NCI-H146 (cell line): ENCODE data around the gene HSBP1L1.

Experiments used
- DNase-seq: peaks from one replicate; lab custom pipeline; 2025; lab: John Stamatoyannopoulos, UW

The HSBP1L1 gene

GRCh38 chr18:79961527-79962291, 2.7 kb upstream of the HSBP1L1 start:
- no peak for DNase-seq

GRCh38 chr18:79962311-79962710, 2.1 kb upstream of the HSBP1L1 start:
- DNase-seq: no peak

- no peak for DNase-seq
Observed at GRCh38 chr18:79962835-79963657, 1.4 kb upstream of the HSBP1L1 start.

- no peak for DNase-seq
Observed at GRCh38 chr18:79963658-79964329, 649 bp upstream of the HSBP1L1 start.

- DNase-seq: peak; percentile 41
Observed at GRCh38 chr18:79965119-79965902, 868 bp downstream of the HSBP1L1 start.

- no peak for DNase-seq
Observed at GRCh38 chr18:79970419-79971133, 6.1 kb downstream of the HSBP1L1 start.

GRCh38 chr18:79971211-79971952, 6.9 kb downstream of the HSBP1L1 start:
- DNase-seq: no peak

- DNase-seq: no peak
Observed at GRCh38 chr18:79971986-79972385, 7.5 kb downstream of the HSBP1L1 start.

- DNase-seq: no peak
Observed at GRCh38 chr18:79972720-79973119, 8.3 kb downstream of the HSBP1L1 start.

GRCh38 chr18:79973517-79973916, 9.1 kb downstream of the HSBP1L1 start:
- no peak for DNase-seq

- no peak for DNase-seq
Observed at GRCh38 chr18:79974025-79974654, 9.7 kb downstream of the HSBP1L1 start.

GRCh38 chr18:79975043-79975442, 10.6 kb downstream of the HSBP1L1 start:
- no peak for DNase-seq

- DNase-seq: no peak
Observed at GRCh38 chr18:79975985-79976680, 11.7 kb downstream of the HSBP1L1 start.

GRCh38 chr18:79979843-79980242, 15.4 kb downstream of the HSBP1L1 start:
- no peak for DNase-seq

GRCh38 chr18:79980585-79980984, 16.1 kb downstream of the HSBP1L1 start:
- DNase-seq: no peak

- no peak for DNase-seq
Observed at GRCh38 chr18:79982736-79983135, 18.3 kb downstream of the HSBP1L1 start.

GRCh38 chr18:79983253-79983652, 18.8 kb downstream of the HSBP1L1 start:
- DNase-seq: no peak

- DNase-seq: no peak
Observed at GRCh38 chr18:79983793-79984192, 19.4 kb downstream of the HSBP1L1 start.

GRCh38 chr18:79985172-79985571, 20.7 kb downstream of the HSBP1L1 start:
- no peak for DNase-seq
